Epithelial cell of esophagus (primary cell): ENCODE results near the gene DCTPP1.
A peak's percentile ranks its signal among the peaks of the same experiment; 100 is the strongest.

ENCODE experiments used
- DNase-seq: peaks from one replicate; pipeline ENCODE4 v3.0.0; 2010; ENCODE audit warnings: low read depth
- H3K4me3 ChIP-seq: 2 replicates; pipeline ENCODE4 v1.5.1; 2011; ENCODE audit warnings: mild to moderate bottlenecking, low read length, control low read depth
- TF ChIP-seq, protein P1 (sequence below): IDR thresholded peaks from 2 replicates; pipeline ENCODE4 v1.5.1; 2011; ENCODE audit warnings: low read depth, mild to moderate bottlenecking, low read length, control low read depth, inconsistent platforms; ENCODE audit not compliant: insufficient read depth; ENCODE audit errors: missing control alignments

Gene DCTPP1

DNA sequence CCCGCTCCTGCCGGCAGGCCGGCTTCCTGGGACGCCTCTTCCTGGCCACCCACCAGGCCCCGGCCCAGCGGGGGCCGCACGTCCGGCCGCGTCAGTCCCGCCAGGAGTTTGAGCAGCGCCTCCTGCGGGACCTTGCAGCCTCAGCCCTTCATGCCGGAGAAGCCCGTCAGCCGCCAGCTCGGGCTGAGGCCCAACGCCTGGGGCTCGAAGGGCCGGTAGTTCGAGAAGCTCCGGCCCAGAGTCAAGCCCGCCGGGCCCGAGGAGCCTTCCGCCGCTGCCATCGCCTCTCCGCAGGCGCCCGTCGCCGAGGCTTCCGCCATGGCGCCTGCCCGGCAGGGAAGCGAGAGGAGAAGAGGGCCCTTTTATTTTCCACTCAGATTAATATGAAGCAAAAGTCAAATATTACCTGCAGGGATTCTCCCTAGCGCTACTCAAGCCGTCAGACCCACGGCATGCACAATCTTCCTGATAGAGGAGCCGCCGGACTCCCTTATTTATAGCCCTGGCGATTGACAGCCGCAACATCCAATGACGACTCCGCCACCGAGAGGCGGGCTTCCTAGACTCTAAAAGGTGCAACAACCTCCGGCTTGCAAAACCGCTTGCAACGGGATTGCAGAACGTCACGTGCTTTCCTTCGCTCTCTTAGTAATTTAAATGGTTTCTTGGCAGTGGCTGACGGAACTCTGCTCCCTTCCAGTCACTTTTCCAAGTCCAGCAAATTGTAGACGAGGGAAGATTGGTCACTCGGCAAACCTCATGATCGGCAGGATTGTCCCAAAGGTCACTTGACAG is 15.8 kb upstream of the DCTPP1 start, which contains the start of gene SEPHS2:
Gene SEPHS2, minus strand, starts transcription at position 467 of the 795 bp plus-strand sequence. Its CDS starts 147 bp downstream, at position 320.
- peak within 1 kb of the TSS; percentile 88 for H3K4me3 ChIP-seq
- peak; percentile 98 for DNase-seq
- TF ChIP-seq, protein P1, sequence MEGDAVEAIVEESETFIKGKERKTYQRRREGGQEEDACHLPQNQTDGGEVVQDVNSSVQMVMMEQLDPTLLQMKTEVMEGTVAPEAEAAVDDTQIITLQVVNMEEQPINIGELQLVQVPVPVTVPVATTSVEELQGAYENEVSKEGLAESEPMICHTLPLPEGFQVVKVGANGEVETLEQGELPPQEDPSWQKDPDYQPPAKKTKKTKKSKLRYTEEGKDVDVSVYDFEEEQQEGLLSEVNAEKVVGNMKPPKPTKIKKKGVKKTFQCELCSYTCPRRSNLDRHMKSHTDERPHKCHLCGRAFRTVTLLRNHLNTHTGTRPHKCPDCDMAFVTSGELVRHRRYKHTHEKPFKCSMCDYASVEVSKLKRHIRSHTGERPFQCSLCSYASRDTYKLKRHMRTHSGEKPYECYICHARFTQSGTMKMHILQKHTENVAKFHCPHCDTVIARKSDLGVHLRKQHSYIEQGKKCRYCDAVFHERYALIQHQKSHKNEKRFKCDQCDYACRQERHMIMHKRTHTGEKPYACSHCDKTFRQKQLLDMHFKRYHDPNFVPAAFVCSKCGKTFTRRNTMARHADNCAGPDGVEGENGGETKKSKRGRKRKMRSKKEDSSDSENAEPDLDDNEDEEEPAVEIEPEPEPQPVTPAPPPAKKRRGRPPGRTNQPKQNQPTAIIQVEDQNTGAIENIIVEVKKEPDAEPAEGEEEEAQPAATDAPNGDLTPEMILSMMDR: peak; percentile 20

DNA sequence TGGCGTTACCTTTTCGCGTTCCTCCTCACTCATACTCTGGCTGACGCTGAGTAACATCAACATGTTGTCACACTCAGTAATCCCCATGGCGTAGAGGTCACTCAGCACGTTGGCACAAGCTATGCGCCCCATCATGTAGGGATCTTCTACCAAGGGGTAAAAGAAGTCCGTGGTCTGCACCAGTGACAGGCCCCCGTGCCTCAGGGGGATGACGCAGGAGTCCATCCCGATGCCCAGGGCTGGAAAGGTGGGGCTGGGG is 15.2 kb upstream of the DCTPP1 start:
- TF ChIP-seq, protein P1: no peak
- peak overlapping the region; percentile 88 for H3K4me3 ChIP-seq
- DNase-seq: no peak

DNA sequence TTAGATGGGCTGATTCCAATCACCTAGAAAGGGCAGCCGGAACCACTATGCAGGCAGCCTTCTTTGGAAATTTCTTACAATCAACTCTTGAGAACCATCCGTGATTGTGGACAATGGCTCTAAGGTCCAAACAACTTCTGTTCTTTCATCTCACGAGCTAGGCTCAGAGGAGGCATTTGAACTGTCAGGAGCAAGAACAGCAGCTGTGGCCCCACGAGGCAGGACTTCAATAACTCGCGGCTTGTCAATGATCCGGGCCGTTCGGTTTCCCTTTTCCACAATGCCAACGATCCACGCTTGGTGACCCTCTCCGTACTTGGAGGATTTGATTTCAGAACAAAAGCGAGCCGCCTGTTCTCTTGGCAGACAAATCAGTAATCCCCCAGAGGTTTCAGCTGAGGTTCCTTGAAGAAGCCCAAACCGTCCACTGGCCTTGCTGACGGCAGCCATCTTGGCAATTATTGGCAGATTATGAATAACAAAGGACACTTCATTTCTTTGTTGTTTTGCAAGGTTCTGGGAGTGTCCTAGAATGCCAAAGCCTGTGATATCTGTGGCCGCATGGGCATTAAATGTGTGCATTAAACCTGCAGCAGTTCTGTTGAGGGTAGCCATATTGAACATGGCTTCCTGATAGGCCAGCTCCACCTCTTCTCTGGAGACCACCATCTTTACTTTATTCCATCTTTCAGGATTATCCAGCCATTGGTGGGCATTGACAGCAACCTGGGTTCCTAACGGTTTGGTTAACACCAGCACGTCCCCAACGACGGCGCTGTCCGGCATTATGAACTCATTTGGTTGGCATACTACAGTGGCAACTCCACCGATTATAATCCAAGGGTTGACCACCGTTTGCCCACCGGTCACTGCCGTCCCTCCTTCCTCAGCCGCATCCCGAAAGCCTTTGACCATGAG is 14.7 kb upstream of the DCTPP1 start:
- TF ChIP-seq, protein P1: no peak
- DNase-seq: no peak
- peak overlapping the region; percentile 88 for H3K4me3 ChIP-seq

DNA sequence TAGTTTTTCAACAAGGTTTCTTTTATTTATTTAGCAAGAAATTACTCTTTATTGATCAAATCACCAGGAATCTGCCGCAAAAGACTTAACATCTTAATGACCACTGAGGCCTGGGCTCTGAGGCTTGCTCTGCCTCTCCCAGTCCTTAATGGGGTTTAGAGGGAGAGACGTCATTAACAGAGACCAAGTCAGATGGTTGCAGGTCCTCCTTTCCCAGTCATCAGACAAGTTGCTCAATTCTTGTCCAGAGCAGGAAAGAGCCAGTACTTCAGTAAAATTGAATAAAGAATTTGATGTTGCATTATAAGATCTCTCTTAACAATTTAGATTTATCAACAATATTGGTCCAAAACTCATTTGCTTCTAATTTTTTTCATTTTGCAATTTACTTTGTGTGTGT is 13.8 kb upstream of the DCTPP1 start:
- no peak for DNase-seq
- H3K4me3 ChIP-seq: no peak overlapping the region
- TF ChIP-seq, protein P1: no peak

DNA sequence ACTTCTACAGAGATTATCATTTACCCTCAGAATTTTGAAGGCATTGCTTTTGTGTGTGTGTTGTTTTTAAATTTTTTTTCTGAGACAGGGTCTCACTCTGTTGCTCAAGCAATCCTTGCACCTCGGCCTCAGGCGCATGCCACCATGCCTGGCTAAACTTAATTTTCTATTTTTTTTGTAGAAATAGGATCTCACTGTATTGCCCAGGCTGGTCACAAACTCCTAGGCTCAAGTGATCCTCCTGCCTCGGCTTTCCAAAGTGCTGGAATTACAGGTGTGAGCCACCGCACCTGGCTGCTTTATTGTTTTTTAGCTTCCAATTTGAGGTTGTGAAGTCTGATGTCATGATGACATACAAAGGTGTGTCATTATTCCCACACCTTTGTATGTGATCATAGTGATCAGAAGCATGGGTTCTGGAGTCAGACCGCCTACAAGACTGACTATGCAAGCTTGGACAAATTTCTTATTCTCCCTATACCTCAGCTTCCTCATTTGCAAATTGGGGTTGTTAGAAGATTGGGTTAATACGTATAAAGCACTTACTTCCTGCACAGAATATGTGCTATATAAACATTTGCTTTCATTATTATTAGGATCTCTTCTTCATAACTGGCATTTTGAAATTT is 10.0 kb upstream of the DCTPP1 start:
- TF ChIP-seq, protein P1: no peak
- DNase-seq: no peak
- H3K4me3 ChIP-seq: no peak overlapping the region

DNA sequence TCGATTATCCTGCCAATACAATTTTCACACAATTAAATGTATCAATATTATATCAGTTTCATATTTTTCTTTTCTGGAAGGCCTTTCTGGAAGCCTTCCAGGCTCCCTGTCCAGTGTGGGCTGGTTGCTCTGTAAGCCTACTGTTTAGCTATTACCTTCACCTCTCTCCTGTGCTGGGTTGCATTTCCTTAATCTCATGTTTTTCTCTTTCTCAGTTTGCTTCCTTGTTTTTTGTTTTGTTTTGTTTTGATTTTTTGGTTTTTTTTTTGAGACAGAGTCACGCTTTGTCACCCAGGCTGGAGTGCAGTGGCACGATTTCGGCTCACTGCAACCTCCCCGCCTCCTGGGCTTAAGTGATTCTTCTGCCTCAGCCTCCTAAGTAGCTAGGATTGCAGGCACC is 9.0 kb upstream of the DCTPP1 start:
- TF ChIP-seq, protein P1: no peak
- DNase-seq: no peak
- H3K4me3 ChIP-seq: no peak overlapping the region
